Suprapubic skin (tissue), 3 donors: Measurements from ENCODE around the gene DCTD.

Experiments used
- CTCF ChIP-seq, 2 donors: fragments of 200-600 bp in 1 of 2; fragments of 450-650 bp in 1 of 2; sonication (generic) in 1 of 2; IDR thresholded peaks; one replicate each; pipeline ENCODE4 v1.5.1; 2016 to 2019; ENCODE audit warnings: antibody characterized with exemption in 2 of 2, mild to moderate bottlenecking in 1 of 2, moderate library complexity in 1 of 2
- POLR2AphosphoS5 ChIP-seq, 3 donors: sonication (generic); formaldehyde crosslinking; IDR thresholded peaks; one replicate each; pipeline ENCODE4 v1.6.1; 2017; ENCODE audit warnings: antibody characterized with exemption in 3 of 3

DNA sequence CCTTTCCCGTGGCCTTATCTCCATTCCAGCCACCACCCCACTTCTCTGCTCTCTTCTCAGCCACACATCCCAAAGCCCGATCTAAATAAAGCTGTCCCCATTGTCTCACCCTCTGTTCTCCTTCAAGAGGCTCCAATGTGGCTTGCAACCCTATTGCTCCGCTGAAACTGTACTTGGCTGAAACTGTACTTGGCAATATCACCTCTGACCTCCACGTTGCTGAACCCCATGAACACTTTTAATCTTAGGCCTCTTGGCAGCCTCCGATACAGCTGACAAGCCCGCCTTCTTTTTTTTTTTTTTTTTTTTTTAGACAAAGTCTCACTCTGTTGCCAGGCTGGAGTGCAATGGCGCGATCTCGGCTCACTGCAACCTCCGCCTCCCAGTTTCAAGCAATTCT, 12.1 kb downstream of the DCTD start:
- no peak for TF ChIP-seq CTCF (IDR thresholded peaks at IDR 0.05)
- TF ChIP-seq POLR2AphosphoS5 (IDR thresholded peaks at IDR 0.05): no peak
